Psoas muscle (tissue), 8 donors: ENCODE data around the gene PPCS. TPM values are rescaled to one million over a fixed set of nuclear protein-coding genes. Genes with fewer than 3 reads are reported as not detected.

Experiments
- ATAC-seq, 4 donors: fragments of 200-7000 bp; cut with Tn5 transposase; one replicate each; pipeline ENCODE4 v1.9.1; 2020; ENCODE audit warnings: moderate library complexity in 3 of 4, mild to moderate bottlenecking in 2 of 4
- DNase-seq, 2 donors: peaks; one replicate each; pipeline ENCODE4 v3.0.0-alpha.2; 2020
- H3K27ac ChIP-seq: fragments of 200-600 bp; one replicate; pipeline ENCODE4 v1.8.0; 2022
- H3K27me3 ChIP-seq, 3 donors: fragments of 200-600 bp in 1 of 3; one replicate each; pipeline versions ENCODE4 v1.6.1 to v1.8.0; 2013 to 2022; ENCODE audit warnings: low read length in 2 of 3, mild to moderate bottlenecking in 2 of 3, moderate library complexity in 1 of 3; ENCODE audit not compliant: insufficient read depth in 3 of 3
- H3K36me3 ChIP-seq, 2 donors: fragments of 200-600 bp in 1 of 2; one replicate each; pipeline versions ENCODE4 v1.6.1 to v1.8.0; 2013 to 2022; ENCODE audit warnings: low read depth in 1 of 2, mild to moderate bottlenecking in 1 of 2, moderate library complexity in 1 of 2; ENCODE audit not compliant: insufficient read depth in 1 of 2
- H3K4me1 ChIP-seq: fragments of 200-600 bp; one replicate; pipeline ENCODE4 v1.8.0; 2022
- H3K4me3 ChIP-seq: fragments of 200-600 bp; one replicate; pipeline ENCODE4 v1.8.0; 2022; ENCODE audit warnings: mild to moderate bottlenecking
- H3K9me3 ChIP-seq: fragments of 200-600 bp; one replicate; pipeline ENCODE4 v1.8.0; 2022
- WGBS, 3 donors: extraction: QIAGEN DNeasy Blood & Tissue Kit; methylation state at CpG; one replicate each; pipeline versions ENCODE4 v1.1.6 to v1.1.7; 2013; 5-methylcytosine and 5-hydroxymethylcytosine counted together
- intact Hi-C, 2 donors: fragments of 100-400 bp; cut with DNase I; formaldehyde crosslinking; loops; one replicate each; pipeline versions ENCODE4 v1.11.0 to v1.14.2; 2022
- polyA plus RNA-seq, 3 donors: library from polyadenylated mRNA; stranded (reverse); fragments of 200-250 nt; gene quantifications; one replicate each; pipeline ENCODE4 v1.2.3, GENCODE V29; 2013
- total RNA-seq, 4 donors: library from RNA; stranded (reverse); fragmentation: NEBNext Ultra II Directional in 2 of 4; extraction: Animal tissue kit (Norgen Biotek cat#: 25700) in 2 of 4; gene quantifications; one replicate each; pipeline versions ENCODE4 v1.2.1 to v1.2.4, GENCODE V29; 2021 to 2023
- TF ChIP-seq, protein P1 (sequence below): fragments of 200-600 bp; IDR thresholded peaks from one replicate; pipeline ENCODE4 v1.8.0; 2022; ENCODE audit warnings: antibody characterized with exemption
- donor health status: healthy with polysubstance abuse.
- donor health status: DM: no; HTN: no; CAD: no; lungs with moderate emphysema.
- donor health status: Bipolar disorder and iron deficiency.
- donor health status: healthy.
- donor health status: DM: yes; HTN: yes; CAD: no.
- donor health status: DM: no; HTN: no; CAD: no.
- donor health status: DM: no; HTN: no; CAD: no.
- donor health status: DM: yes; HTN: yes; CAD: no.

Gene PPCS
- total and polyA plus RNA-seq, 7 donors: 26.1 to 62.9 (median 40.8) TPM

DNA sequence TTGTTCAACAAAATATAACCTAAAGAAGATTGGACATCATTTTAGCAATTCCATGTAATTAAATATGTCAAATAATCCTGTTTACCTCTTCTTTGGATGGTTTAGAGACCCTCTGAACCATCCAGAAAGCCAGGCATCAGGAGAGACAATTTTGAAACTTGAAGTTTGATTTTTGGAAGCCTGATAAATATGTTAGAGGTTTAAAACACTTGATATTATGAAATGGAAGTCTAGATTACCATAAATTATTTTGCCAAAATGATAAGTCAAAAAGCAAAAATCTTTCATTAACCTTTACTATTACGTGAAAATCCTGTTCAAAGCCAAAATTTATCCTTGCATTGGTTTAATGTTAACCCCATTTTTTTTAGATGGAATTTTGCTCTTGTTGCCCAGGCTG is 50.2 kb downstream of the PPCS start:
- WGBS, 3 donors: 78 to 83% (median 82%) methylated on average over 1 of the region's 1 CpG
- Histone ChIP-seq H3K4me1 (no peaks in the 10 kb centered on the region), H3K27me3 (no peaks in the 10 kb centered on the region), H3K9me3 (peaks cover 44% of the 10 kb centered on the region), H3K36me3 (no peaks in the 10 kb centered on the region), H3K4me3 (no peak overlapping the region), H3K27ac (no peak overlapping the region)
- ATAC-seq: no peak
- no peak for DNase-seq
- intact Hi-C loops: no loop called here
- TF ChIP-seq, protein P1, sequence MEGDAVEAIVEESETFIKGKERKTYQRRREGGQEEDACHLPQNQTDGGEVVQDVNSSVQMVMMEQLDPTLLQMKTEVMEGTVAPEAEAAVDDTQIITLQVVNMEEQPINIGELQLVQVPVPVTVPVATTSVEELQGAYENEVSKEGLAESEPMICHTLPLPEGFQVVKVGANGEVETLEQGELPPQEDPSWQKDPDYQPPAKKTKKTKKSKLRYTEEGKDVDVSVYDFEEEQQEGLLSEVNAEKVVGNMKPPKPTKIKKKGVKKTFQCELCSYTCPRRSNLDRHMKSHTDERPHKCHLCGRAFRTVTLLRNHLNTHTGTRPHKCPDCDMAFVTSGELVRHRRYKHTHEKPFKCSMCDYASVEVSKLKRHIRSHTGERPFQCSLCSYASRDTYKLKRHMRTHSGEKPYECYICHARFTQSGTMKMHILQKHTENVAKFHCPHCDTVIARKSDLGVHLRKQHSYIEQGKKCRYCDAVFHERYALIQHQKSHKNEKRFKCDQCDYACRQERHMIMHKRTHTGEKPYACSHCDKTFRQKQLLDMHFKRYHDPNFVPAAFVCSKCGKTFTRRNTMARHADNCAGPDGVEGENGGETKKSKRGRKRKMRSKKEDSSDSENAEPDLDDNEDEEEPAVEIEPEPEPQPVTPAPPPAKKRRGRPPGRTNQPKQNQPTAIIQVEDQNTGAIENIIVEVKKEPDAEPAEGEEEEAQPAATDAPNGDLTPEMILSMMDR: no peak

Other genes starting within 250 kb of the PPCS start
- 10 to 100 TPM; 47.9 to 53.1 (median 49.1) TPM for gene FOXJ3, start 121.3 kb upstream of the PPCS start, total RNA-seq
- 10 to 100 TPM; 15.1 to 40.5 (median 22.0) TPM for gene FOXJ3, start 121.3 kb upstream of the PPCS start, polyA plus RNA-seq
- gene RIMKLA, start 75.8 kb upstream of the PPCS start, total RNA-seq: 1 to 10 TPM; 1.0 to 1.2 (median 1.1) TPM
- gene RIMKLA, start 75.8 kb upstream of the PPCS start, polyA plus RNA-seq: under 1 TPM; 0.12 to 0.70 (median 0.30) TPM
- gene ZMYND12, start 521 bp upstream of the PPCS start, total RNA-seq: 1 to 10 TPM in 3 of 4 donors, under 1 TPM in 1; 0.76 to 2.7 (median 1.0) TPM
- gene ZMYND12, start 521 bp upstream of the PPCS start, polyA plus RNA-seq: 1 to 10 TPM in 1 of 3 donors, under 1 TPM in 2; 0.39 to 1.2 (median 0.49) TPM
- 1 to 10 TPM in 2 of 4 donors, under 1 TPM in 2; 0.79 to 1.2 (median 1.0) TPM for gene CCDC30, start 6.7 kb downstream of the PPCS start, total RNA-seq
- gene CCDC30, start 6.7 kb downstream of the PPCS start, polyA plus RNA-seq: under 1 TPM; 0.39 to 0.92 (median 0.57) TPM
- gene PPIH, start 201.9 kb downstream of the PPCS start, total RNA-seq: 10 to 100 TPM in 3 of 4 donors, 1 to 10 TPM in 1; 9.9 to 14.4 (median 10.8) TPM
- gene PPIH, start 201.9 kb downstream of the PPCS start, polyA plus RNA-seq: 10 to 100 TPM; 12.1 to 22.9 (median 15.1) TPM
- 1,000 to 10,000 TPM in 1 of 4 donors, 100 to 1,000 TPM in 3; 878 to 1,236 (median 911) TPM for gene YBX1, start 225.9 kb downstream of the PPCS start, total RNA-seq
- gene YBX1, start 225.9 kb downstream of the PPCS start, polyA plus RNA-seq: 1,000 to 10,000 TPM; 1,131 to 1,545 (median 1,272) TPM